H1 (cell line): ENCODE data around the gene DCK. TPM values are rescaled to one million over a fixed set of nuclear protein-coding genes. Genes with fewer than 3 reads are reported as not detected.

ENCODE experiments used
- CTCF ChIA-PET: fragments of 300-600 bp; sonication (Branson Sonifier 250); formaldehyde crosslinking; loops from one replicate; lab custom pipeline; 2021; ENCODE audit not compliant: partially characterized antibody; lab: Charles Lee
- POLR2A ChIA-PET: fragments of 300-600 bp; sonication (Branson Sonifier 250); formaldehyde crosslinking; loops from one replicate; lab custom pipeline; 2021; ENCODE audit warnings: inconsistent platforms; ENCODE audit not compliant: partially characterized antibody; lab: Charles Lee
- DNase-seq, 2 experiments: peaks; one replicate each; pipeline versions ENCODE4 v3.0.0 to v3.0.0-alpha.2; 2010 to 2022; ENCODE audit warnings: low spot score in 2 of 2, low read depth in 1 of 2, mixed read lengths in 1 of 2
- FAIRE-seq: peaks from 2 replicates; lab custom pipeline; 2011; peaks lifted over from hg19 to GRCh38; lab: Jason Lieb, UNC
- H2AFZ ChIP-seq: 2 replicates; pipeline ENCODE4 v1.8.1; 2012; ENCODE audit warnings: low read length, inconsistent platforms
- H2AK5ac ChIP-seq: 2 replicates; pipeline ENCODE4 v1.6.1; 2013; ENCODE audit warnings: low read depth, low read length
- H2BK120ac ChIP-seq: replicated peaks from 2 replicates; pipeline ENCODE3; 2013; ENCODE audit warnings: low read depth, low read length, inconsistent platforms
- H2BK12ac ChIP-seq: 2 replicates; pipeline ENCODE4 v1.6.1; 2013; ENCODE audit warnings: low read depth, low read length
- H2BK15ac ChIP-seq: 2 replicates; pipeline ENCODE4 v1.6.1; 2013; ENCODE audit warnings: low read length
- H2BK20ac ChIP-seq: 2 replicates; pipeline ENCODE4 v1.6.1; 2013; ENCODE audit warnings: low read length
- H2BK5ac ChIP-seq: 2 replicates; pipeline ENCODE4 v1.6.1; 2013; ENCODE audit warnings: low read depth, low read length
- H3K14ac ChIP-seq: 2 replicates; pipeline ENCODE4 v1.6.1; 2013; ENCODE audit warnings: inconsistent platforms; ENCODE audit not compliant: insufficient read length
- H3K18ac ChIP-seq: 2 replicates; pipeline ENCODE4 v1.6.1; 2013; ENCODE audit warnings: low read length; ENCODE audit errors: extremely low read depth
- H3K23ac ChIP-seq: 2 replicates; pipeline ENCODE4 v1.6.1; 2013; ENCODE audit warnings: inconsistent platforms; ENCODE audit not compliant: insufficient read length
- H3K23me2 ChIP-seq: 2 replicates; pipeline ENCODE4 v1.6.1; 2013; ENCODE audit warnings: low read depth, low read length
- H3K27ac ChIP-seq: 2 replicates; pipeline ENCODE4 v1.6.1; 2011; ENCODE audit warnings: low read depth, low read length, inconsistent platforms
- H3K27me3 ChIP-seq, 4 experiments: replicated peaks in 1 of 4; 1 replicate in 1 of 4; 2 replicates in 3 of 4; pipeline versions ENCODE4 v1.6.1 to v1.8.1; 2011 to 2013; ENCODE audit warnings: low read length in 3 of 4, mild to moderate bottlenecking in 3 of 4, inconsistent platforms in 2 of 4, mixed read lengths in 2 of 4, moderate library complexity in 1 of 4; ENCODE audit not compliant: control insufficient read depth in 3 of 4, insufficient read depth in 3 of 4; ENCODE audit errors: extremely low read depth in 1 of 4
- H3K36me3 ChIP-seq, 4 experiments: 2 replicates each; pipeline versions ENCODE4 v1.6.1 to v1.8.1; 2011 to 2013; ENCODE audit warnings: mild to moderate bottlenecking in 4 of 4, low read length in 3 of 4, moderate library complexity in 2 of 4, control low read depth in 1 of 4, inconsistent platforms in 1 of 4; ENCODE audit not compliant: insufficient read depth in 4 of 4, control insufficient read depth in 2 of 4
- H3K4ac ChIP-seq: replicated peaks from 2 replicates; pipeline ENCODE3; 2013; ENCODE audit warnings: low read length, low read depth, mixed read lengths, inconsistent platforms; ENCODE audit not compliant: insufficient read length
- H3K4me1 ChIP-seq, 4 experiments: replicated peaks in 1 of 4; 1 replicate in 1 of 4; 2 replicates in 3 of 4; pipeline versions ENCODE4 v1.6.1 to v1.8.1; 2011 to 2013; ENCODE audit warnings: low read length in 3 of 4, inconsistent platforms in 2 of 4, mixed read lengths in 1 of 4; ENCODE audit not compliant: insufficient read depth in 4 of 4, control insufficient read depth in 3 of 4
- H3K4me2 ChIP-seq, 2 experiments: 2 replicates each; pipeline versions ENCODE4 v1.6.1 to v1.8.1; 2011 to 2013; ENCODE audit warnings: low read depth in 2 of 2, low read length in 2 of 2, control low read depth in 1 of 2, inconsistent platforms in 1 of 2, mild to moderate bottlenecking in 1 of 2; ENCODE audit not compliant: insufficient read depth in 1 of 2
- H3K4me3 ChIP-seq, 4 experiments: fragments of 200-600, 300-600 bp in 1 of 4; sonication (generic), shearing (Covaris generic), sonication (Bioruptor Twin) in 1 of 4; 2 replicates each; pipeline versions ENCODE4 v1.5.1 to v1.8.1; 2011 to 2016; ENCODE audit warnings: low read length in 4 of 4, low read depth in 3 of 4, control low read depth in 2 of 4, inconsistent platforms in 2 of 4, mild to moderate bottlenecking in 2 of 4, mixed read lengths in 1 of 4, moderate library complexity in 1 of 4; ENCODE audit not compliant: insufficient read depth in 2 of 4; ENCODE audit errors: extremely low read depth in 1 of 4
- H3K56ac ChIP-seq: replicated peaks from 2 replicates; pipeline ENCODE3; 2013; ENCODE audit warnings: low read depth, mild to moderate bottlenecking, mixed read lengths, low read length, inconsistent platforms; ENCODE audit not compliant: insufficient read length
- H3K79me1 ChIP-seq: 2 replicates; pipeline ENCODE4 v1.6.1; 2013; ENCODE audit warnings: low read depth, low read length, control low read depth
- H3K79me2 ChIP-seq, 2 experiments: 2 replicates each; pipeline versions ENCODE4 v1.6.1 to v1.8.1; 2012 to 2013; ENCODE audit warnings: low read length in 2 of 2, mild to moderate bottlenecking in 2 of 2, inconsistent platforms in 1 of 2; ENCODE audit not compliant: insufficient read depth in 2 of 2, control insufficient read depth in 1 of 2
- H3K9ac ChIP-seq, 4 experiments: replicated peaks in 1 of 4; 1 replicate in 1 of 4; 2 replicates in 3 of 4; pipeline versions ENCODE4 v1.6.1 to v1.8.1; 2011 to 2013; ENCODE audit warnings: low read depth in 3 of 4, low read length in 3 of 4, control low read depth in 2 of 4, mild to moderate bottlenecking in 2 of 4, moderate library complexity in 2 of 4, inconsistent platforms in 1 of 4; ENCODE audit errors: extremely low read depth in 1 of 4
- H3K9me3 ChIP-seq, 2 experiments: 2 replicates each; pipeline versions ENCODE4 v1.6.1 to v1.8.1; 2012 to 2013; ENCODE audit warnings: mild to moderate bottlenecking in 2 of 2, moderate library complexity in 2 of 2, control low read depth in 1 of 2, inconsistent platforms in 1 of 2, low read depth in 1 of 2, low read length in 1 of 2, mixed read lengths in 1 of 2; ENCODE audit not compliant: insufficient read depth in 2 of 2
- H4K20me1 ChIP-seq, 2 experiments: replicated peaks in 1 of 2; 2 replicates each; pipeline versions ENCODE3 to v1.8.1; 2011 to 2013; ENCODE audit warnings: inconsistent platforms in 2 of 2, low read length in 2 of 2, mild to moderate bottlenecking in 1 of 2; ENCODE audit not compliant: insufficient read depth in 2 of 2, control insufficient read depth in 1 of 2
- H4K5ac ChIP-seq: 2 replicates; pipeline ENCODE4 v1.6.1; 2013; ENCODE audit warnings: low read length, low read depth, mixed read lengths, inconsistent platforms; ENCODE audit not compliant: insufficient read length
- H4K8ac ChIP-seq: 2 replicates; pipeline ENCODE4 v1.8.0; 2013; ENCODE audit warnings: mild to moderate bottlenecking, moderate library complexity, low read length, inconsistent platforms; ENCODE audit not compliant: insufficient read depth; ENCODE audit errors: extremely low read depth
- H4K91ac ChIP-seq: replicated peaks from 2 replicates; pipeline ENCODE3; 2013; ENCODE audit warnings: low read length, mixed read lengths, inconsistent platforms; ENCODE audit not compliant: insufficient read length
- KDM5A ChIP-seq: fragments of 200-600 bp; IDR thresholded peaks from 2 replicates; pipeline ENCODE4 v1.7.1; 2012; ENCODE audit warnings: mild to moderate bottlenecking, low read length, inconsistent platforms, mixed read lengths
- SP1 ChIP-seq: IDR thresholded peaks from 2 replicates; pipeline ENCODE4 v1.6.1; 2011; ENCODE audit warnings: low read depth, low read length
- WGBS, 2 experiments: shearing (Covaris generic) in 1 of 2; methylation state at CpG; one replicate each; pipeline versions ENCODE4 v1.1.6 to v1.1.7; 2013 to 2015; ENCODE audit warnings: low lambda C conversion rate in 2 of 2, mixed read lengths in 2 of 2, inconsistent platforms in 1 of 2, low coverage in 1 of 2, missing lambda C conversion rate in 1 of 2; ENCODE audit not compliant: insufficient replicate concordance in 2 of 2, insufficient coverage in 1 of 2, insufficient read length in 1 of 2; ENCODE audit errors: extremely low coverage in 1 of 2, missing lambda C conversion rate in 1 of 2; 5-methylcytosine and 5-hydroxymethylcytosine counted together
- polyA plus RNA-seq, 7 experiments: library from polyadenylated mRNA; depleted of rRNA in 3 of 7; stranded (reverse) in 5 of 7; unstranded in 2 of 7; fragments of >200 nt in 5 of 7; fragments of 200-250 nt in 2 of 7; gene quantifications; 1 replicate in 5 of 7; 2 replicates in 1 of 7; 4 replicates in 1 of 7; pipeline versions ENCODE4 v1.2.1 to v1.2.3, GENCODE V29; 2011 to 2013; ENCODE audit warnings: missing spikeins in 2 of 7, mixed read lengths in 2 of 7
- total RNA-seq: library from RNA; stranded (reverse); fragmentation: NEBNext Ultra II Directional; extraction: Animal tissue kit (Norgen Biotek cat#: 25700); gene quantifications from 2 replicates; pipeline ENCODE4 v1.2.1, GENCODE V29; 2021

Gene DCK
- total and polyA plus RNA-seq, 2 of the 8 experiments (the other 6 are each of a cell fraction or from before 2014, with no cell fraction given), result 4.8 to 18.1 TPM

DNA sequence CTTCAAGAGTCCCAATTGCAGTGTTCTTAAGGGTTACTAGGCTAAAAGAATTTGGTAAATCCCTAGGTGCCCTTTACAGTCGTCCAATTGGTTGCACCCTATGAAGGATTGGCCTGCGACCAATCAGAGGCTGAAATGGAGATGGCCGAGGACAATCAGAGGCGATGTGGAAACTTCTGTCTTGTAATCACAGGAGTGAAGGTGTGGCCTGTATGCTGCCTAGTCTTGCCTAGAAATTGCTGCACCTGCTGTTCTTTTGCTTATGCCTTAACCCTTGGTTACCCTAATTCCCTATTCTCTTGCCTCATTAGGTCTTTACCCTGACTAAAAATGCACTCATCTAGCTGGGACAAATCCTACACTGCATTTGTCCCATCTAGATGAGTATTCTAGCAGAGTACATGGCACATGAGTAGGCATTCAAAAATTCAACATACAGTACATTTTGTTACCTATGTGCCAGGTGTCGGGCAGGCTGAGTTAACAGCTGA lies 1.0 kb upstream of the DCK start:
- no peaks in the 10 kb centered on the region; the same call in 1 of the 2 replicates for H3K79me1 ChIP-seq
- peaks cover 2 to 9% (median 5%) of the 10 kb centered on the region in 4 experiments; a peak in 4 of 7 replicates for H3K4me1 ChIP-seq
- H3K56ac ChIP-seq, result no peak overlapping the region
- no peak overlapping the region for H2AK5ac ChIP-seq
- WGBS, 2 experiments, result 97% methylated on average over 5 of the region's 5 CpGs; no CpG with 5 or more reads in 1 of the 2 experiments
- no peak overlapping the region for H2AFZ ChIP-seq
- no peak overlapping the region; a peak in 1 of 7 replicates for H3K9ac ChIP-seq
- no peak overlapping the region for H2BK120ac ChIP-seq
- no peak overlapping the region for H3K23ac ChIP-seq
- no peak overlapping the region for H3K18ac ChIP-seq
- H4K20me1 ChIP-seq, result no peaks in the 10 kb centered on the region
- H3K4ac ChIP-seq, result no peak overlapping the region
- H3K36me3 ChIP-seq, result no peaks in the 10 kb centered on the region
- H3K14ac ChIP-seq, result no peak overlapping the region
- CTCF ChIA-PET, result interaction anchor here (1.0 to 5.6 kb wide), 3 partner anchors 12 to 120 kb away, joined by 4 to 40 read pairs (median 9); no protein-coding TSS in a partner anchor
- H3K23me2 ChIP-seq, result no peaks in the 10 kb centered on the region
- H2BK15ac ChIP-seq, result no peak overlapping the region
- no peak for FAIRE-seq
- no peak overlapping the region for H2BK20ac ChIP-seq
- H3K4me3 ChIP-seq, result peak overlapping the region in 2 of 4 experiments; percentile 87; a peak in 3 of 8 replicates
- H3K4me2 ChIP-seq, result peak overlapping the region; percentile 84 to 93
- no peak overlapping the region for H4K91ac ChIP-seq
- H3K27ac ChIP-seq, result no peak overlapping the region
- no peak overlapping the region for H4K5ac ChIP-seq
- POLR2A ChIA-PET, result interaction anchor here (1.5 to 2.4 kb wide), 4 partner anchors 13 to 196 kb away, joined by 4 to 22 read pairs (median 11); partner anchors contain the start of gene GRSF1
- peaks cover 4 to 37% of the 10 kb centered on the region in 2 experiments for H3K79me2 ChIP-seq
- TF ChIP-seq KDM5A, result no peak
- TF ChIP-seq SP1, result peak; percentile 69; the same call in 1 of the 2 replicates
- TF ChIP-seq, all 59 proteins: peak for 1
- Histone ChIP-seq H2BK12ac (no peak overlapping the region), H2BK5ac (no peak overlapping the region), H4K8ac (no peak overlapping the region), H3K27me3 (no peaks in the 10 kb centered on the region), H3K9me3 (no peaks in the 10 kb centered on the region)
- DNase-seq, result no peak
